ENCODE results near the gene ROR1.

DNA sequence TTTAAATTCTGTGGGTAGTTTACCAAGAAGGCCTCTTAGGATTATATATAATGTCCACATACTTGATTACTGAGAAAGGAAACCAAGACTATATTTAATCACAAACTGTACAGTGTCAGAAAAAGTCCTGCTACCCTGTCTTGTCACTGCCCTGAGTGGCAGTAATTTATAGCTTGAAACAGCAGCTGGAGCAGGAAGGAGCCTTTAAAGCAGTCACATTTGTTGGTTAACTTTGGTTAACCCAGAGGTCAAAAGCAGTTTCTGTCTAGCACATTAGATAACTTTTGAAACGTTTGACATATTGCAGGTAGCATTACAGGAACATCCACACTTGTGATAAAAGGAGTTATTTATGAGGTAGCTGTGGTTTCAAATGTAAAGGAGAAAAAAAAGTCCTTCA lies 161.7 kb downstream of the ROR1 start:
- TF ChIP-seq EZH2 (IDR thresholded peaks at IDR 0.05; ENCODE audit: low read depth) = no peak
- TF ChIP-seq, protein P1, sequence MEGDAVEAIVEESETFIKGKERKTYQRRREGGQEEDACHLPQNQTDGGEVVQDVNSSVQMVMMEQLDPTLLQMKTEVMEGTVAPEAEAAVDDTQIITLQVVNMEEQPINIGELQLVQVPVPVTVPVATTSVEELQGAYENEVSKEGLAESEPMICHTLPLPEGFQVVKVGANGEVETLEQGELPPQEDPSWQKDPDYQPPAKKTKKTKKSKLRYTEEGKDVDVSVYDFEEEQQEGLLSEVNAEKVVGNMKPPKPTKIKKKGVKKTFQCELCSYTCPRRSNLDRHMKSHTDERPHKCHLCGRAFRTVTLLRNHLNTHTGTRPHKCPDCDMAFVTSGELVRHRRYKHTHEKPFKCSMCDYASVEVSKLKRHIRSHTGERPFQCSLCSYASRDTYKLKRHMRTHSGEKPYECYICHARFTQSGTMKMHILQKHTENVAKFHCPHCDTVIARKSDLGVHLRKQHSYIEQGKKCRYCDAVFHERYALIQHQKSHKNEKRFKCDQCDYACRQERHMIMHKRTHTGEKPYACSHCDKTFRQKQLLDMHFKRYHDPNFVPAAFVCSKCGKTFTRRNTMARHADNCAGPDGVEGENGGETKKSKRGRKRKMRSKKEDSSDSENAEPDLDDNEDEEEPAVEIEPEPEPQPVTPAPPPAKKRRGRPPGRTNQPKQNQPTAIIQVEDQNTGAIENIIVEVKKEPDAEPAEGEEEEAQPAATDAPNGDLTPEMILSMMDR (conservative IDR thresholded peaks at IDR 0.05) = no peak
